Adipocyte (in vitro differentiated cells): ENCODE results near the gene B3GALT5.
"Not testable (repeated sequence)": the region's sequence is repeated elsewhere in the genome, so short reads cannot be mapped to it uniquely, and the experiment has no call there.

Experiments used
- DNase-seq: peaks from one replicate; pipeline ENCODE4 v3.0.0-alpha.2; 2015; ENCODE audit warnings: low read depth
- H3K27me3 ChIP-seq: replicated peaks from 2 replicates; pipeline ENCODE4 v1.7.0; 2013; ENCODE audit warnings: mild to moderate bottlenecking, low read length, moderate library complexity; ENCODE audit not compliant: control insufficient read depth, insufficient read depth
- H3K36me3 ChIP-seq: 2 replicates; pipeline ENCODE4 v1.7.0; 2013; ENCODE audit warnings: low read length, mild to moderate bottlenecking, moderate library complexity; ENCODE audit not compliant: control insufficient read depth, insufficient read depth, severe bottlenecking
- H3K4me1 ChIP-seq: 2 replicates; pipeline ENCODE4 v1.7.0; 2013; ENCODE audit warnings: mild to moderate bottlenecking, low read length, moderate library complexity; ENCODE audit not compliant: control insufficient read depth, insufficient read depth
- H3K4me3 ChIP-seq: 2 replicates; pipeline ENCODE4 v1.7.0; 2013; ENCODE audit warnings: mild to moderate bottlenecking, low read length, moderate library complexity
- H3K9ac ChIP-seq: 2 replicates; pipeline ENCODE4 v1.7.0; 2013; ENCODE audit warnings: mild to moderate bottlenecking, low read length, moderate library complexity
- H3K9me3 ChIP-seq: 2 replicates; pipeline ENCODE4 v1.7.0; 2013; ENCODE audit warnings: mild to moderate bottlenecking, low read length, moderate library complexity; ENCODE audit not compliant: control insufficient read depth

The B3GALT5 gene

DNA sequence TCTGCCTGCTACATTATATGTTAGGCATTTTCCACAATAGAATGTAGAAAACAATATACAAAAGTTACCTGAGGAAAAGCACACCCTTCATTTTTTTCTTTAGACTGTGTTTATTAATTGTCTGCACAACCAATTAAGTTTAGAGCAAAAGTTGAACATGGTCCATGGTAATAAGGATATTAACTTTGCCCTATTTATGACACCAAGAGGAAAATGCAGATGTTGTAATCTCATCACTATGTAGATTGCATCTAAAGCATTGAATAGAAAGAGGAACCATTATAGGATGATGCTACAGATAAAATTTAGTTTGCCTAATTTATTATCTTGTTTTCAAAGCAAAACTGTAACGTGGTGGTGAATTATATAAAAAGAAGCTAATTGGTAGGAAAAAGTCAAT is 72.5 kb downstream of the B3GALT5 start:
- DNase-seq: no peak
- no peaks in the 10 kb centered on the region for H3K36me3 ChIP-seq
- H3K9ac ChIP-seq: no peak overlapping the region

GRCh38 chr21:39685991-39686390 is 73.3 kb downstream of the B3GALT5 start:
- Histone ChIP-seq H3K27me3 (peaks cover 4% of the 10 kb centered on the region), H3K9ac (no peak overlapping the region), H3K36me3 (no peaks in the 10 kb centered on the region), H3K4me3 (no peak overlapping the region), H3K9me3 (no peaks in the 10 kb centered on the region), H3K4me1 (peaks cover 10% of the 10 kb centered on the region)
- no peak for DNase-seq

More for the DNA sequence above, 72.5 kb downstream of the B3GALT5 start:
- H3K4me3 ChIP-seq: no peak overlapping the region
- peaks cover 10% of the 10 kb centered on the region for H3K4me1 ChIP-seq
- no peaks in the 10 kb centered on the region for H3K9me3 ChIP-seq
- H3K27me3 ChIP-seq: peaks cover 4% of the 10 kb centered on the region

- Histone ChIP-seq H3K4me3 (no peak overlapping the region), H3K36me3 (no peaks in the 10 kb centered on the region), H3K27me3 (peaks cover 4% of the 10 kb centered on the region), H3K4me1 (peaks cover 4% of the 10 kb centered on the region), H3K9ac (no peak overlapping the region), H3K9me3 (no peaks in the 10 kb centered on the region)
- DNase-seq: no peak
Observed at GRCh38 chr21:39686646-39687468, 74.1 kb downstream of the B3GALT5 start.

DNA sequence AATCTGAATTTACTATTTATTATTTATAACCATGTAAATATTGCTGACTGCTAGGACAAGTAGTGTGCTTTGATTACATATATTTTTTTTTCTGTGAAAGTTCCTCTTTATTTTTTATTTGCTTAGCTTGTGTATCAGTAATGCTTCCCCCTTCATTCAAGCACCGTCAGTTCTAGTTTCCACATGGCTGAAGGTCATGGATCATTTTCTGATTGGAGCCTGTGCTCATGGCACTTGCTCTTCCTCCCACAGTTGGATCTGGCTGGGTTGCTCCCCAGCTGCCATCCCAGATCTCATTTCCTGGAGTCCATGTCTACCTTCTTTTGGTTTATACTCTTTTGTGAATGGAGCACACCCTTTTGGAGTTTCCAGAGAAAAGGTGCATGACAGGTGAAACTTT is 75.3 kb downstream of the B3GALT5 start:
- Histone ChIP-seq H3K36me3 (no peaks in the 10 kb centered on the region), H3K9me3 (no peaks in the 10 kb centered on the region), H3K4me3 (no peak overlapping the region), H3K4me1 (no peaks in the 10 kb centered on the region), H3K27me3 (peaks cover 4% of the 10 kb centered on the region), H3K9ac (no peak overlapping the region)
- no peak for DNase-seq

DNA sequence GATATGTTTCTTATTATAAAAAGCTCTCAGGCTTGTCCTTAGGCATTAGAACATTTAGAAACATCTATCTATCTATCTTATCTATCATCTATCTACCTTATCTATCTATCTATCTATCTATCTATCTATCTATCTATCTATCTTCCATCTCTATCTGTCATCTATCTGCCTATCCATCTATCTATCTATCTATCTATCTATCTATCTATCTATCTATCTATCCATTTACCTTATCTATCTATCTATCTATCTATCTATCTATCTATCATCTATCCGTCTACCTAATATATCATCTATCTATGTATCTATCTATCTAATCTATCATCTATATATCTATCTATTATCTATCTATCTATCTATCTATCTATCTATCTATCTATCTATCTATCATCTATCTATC is 77.1 kb downstream of the B3GALT5 start:
- H3K27me3 ChIP-seq, H3K9me3 ChIP-seq, H3K4me3 ChIP-seq, H3K36me3 ChIP-seq, H3K4me1 ChIP-seq, H3K9ac ChIP-seq, DNase-seq: not testable (repeated sequence)

GRCh38 chr21:39690454-39690853 is 77.7 kb downstream of the B3GALT5 start:
- no peaks in the 10 kb centered on the region for H3K9me3 ChIP-seq
- peaks cover 4% of the 10 kb centered on the region for H3K27me3 ChIP-seq
- no peak overlapping the region for H3K4me3 ChIP-seq
- no peaks in the 10 kb centered on the region for H3K36me3 ChIP-seq
- H3K9ac ChIP-seq: no peak overlapping the region
- H3K4me1 ChIP-seq: no peaks in the 10 kb centered on the region
- no peak for DNase-seq

GRCh38 chr21:39694750-39695149 is 82.0 kb downstream of the B3GALT5 start:
- DNase-seq: no peak

GRCh38 chr21:39696196-39696595 is 83.5 kb downstream of the B3GALT5 start:
- Histone ChIP-seq H3K36me3 (no peaks in the 10 kb centered on the region), H3K9me3 (no peaks in the 10 kb centered on the region), H3K4me1 (no peaks in the 10 kb centered on the region), H3K27me3 (peaks cover 6% of the 10 kb centered on the region), H3K9ac (no peak overlapping the region), H3K4me3 (no peak overlapping the region)
- no peak for DNase-seq

More at GRCh38 chr21:39694750-39695149, 82.0 kb downstream of the B3GALT5 start:
- no peak overlapping the region for H3K4me3 ChIP-seq
- no peak overlapping the region for H3K9ac ChIP-seq
- no peaks in the 10 kb centered on the region for H3K9me3 ChIP-seq
- no peaks in the 10 kb centered on the region for H3K4me1 ChIP-seq
- no peaks in the 10 kb centered on the region for H3K36me3 ChIP-seq
- peaks cover under 1% of the 10 kb centered on the region for H3K27me3 ChIP-seq

DNA sequence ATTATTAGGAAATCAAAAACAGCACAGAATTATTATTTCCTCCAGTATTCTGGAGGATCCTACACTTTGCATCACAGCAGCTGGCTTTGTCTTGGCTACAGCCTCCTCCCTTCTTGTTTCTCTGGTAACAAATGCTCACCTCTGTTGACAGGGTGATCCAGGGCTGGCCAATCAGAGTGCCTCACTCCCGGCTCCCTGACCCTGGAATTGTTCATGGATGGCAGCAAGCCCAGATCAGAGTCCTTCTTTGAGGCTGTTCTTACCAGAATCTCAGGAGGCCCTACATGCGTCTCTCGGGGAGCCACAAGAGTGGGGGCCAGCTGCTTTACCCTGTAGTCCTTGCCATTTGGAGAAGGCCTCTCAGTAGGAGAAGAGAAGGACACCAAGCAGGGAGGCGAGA is 83.9 kb downstream of the B3GALT5 start:
- no peaks in the 10 kb centered on the region for H3K36me3 ChIP-seq
- H3K4me3 ChIP-seq: no peak overlapping the region
- no peak overlapping the region for H3K9ac ChIP-seq
- H3K9me3 ChIP-seq: no peaks in the 10 kb centered on the region
- no peak for DNase-seq
- H3K4me1 ChIP-seq: no peaks in the 10 kb centered on the region
- peaks cover 6% of the 10 kb centered on the region for H3K27me3 ChIP-seq

DNA sequence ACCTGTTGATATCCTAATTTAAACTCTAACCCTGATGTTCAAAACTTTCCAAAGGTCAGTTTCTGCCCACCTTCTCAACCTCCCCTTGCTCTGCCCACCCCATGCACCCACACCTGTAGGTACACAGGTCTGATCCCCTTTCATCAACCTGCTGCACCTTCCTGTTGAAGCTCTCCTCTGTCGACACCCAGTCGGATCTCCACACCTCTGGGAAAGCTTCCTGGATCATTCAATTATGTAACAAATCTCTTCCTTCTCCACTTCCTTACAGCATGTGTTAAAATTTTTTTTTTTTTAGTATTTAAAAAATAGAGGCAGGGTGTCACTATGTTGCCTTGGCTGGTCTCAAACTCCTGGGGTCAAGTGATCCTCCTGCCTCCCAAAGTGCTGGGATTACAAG is 87.6 kb downstream of the B3GALT5 start:
- H3K4me1 ChIP-seq: no peaks in the 10 kb centered on the region
- peaks cover 10% of the 10 kb centered on the region for H3K9me3 ChIP-seq
- H3K36me3 ChIP-seq: no peaks in the 10 kb centered on the region
- no peak overlapping the region for H3K9ac ChIP-seq
- no peak overlapping the region for H3K4me3 ChIP-seq
- DNase-seq: no peak
- peaks cover 6% of the 10 kb centered on the region for H3K27me3 ChIP-seq

DNA sequence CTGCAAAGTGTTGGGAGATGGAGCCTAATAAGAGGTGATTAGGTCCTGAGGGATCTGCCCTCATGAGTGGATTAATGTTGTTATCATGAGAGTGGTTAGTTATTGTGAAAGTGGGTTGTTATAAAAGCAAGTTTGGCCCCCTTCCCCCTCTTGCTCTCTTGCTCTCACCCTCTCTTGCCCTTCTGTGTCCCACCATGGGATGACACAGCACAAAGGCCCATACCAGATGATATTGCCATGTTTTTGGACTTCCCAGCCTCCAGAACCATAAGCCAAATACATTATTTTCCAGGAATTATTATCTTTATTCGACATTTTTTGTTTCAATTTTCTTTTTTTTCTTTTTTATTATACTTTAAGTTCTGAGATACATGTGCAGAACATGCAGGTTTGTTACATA is 90.8 kb downstream of the B3GALT5 start:
- peaks cover 10% of the 10 kb centered on the region for H3K9me3 ChIP-seq

DNA sequence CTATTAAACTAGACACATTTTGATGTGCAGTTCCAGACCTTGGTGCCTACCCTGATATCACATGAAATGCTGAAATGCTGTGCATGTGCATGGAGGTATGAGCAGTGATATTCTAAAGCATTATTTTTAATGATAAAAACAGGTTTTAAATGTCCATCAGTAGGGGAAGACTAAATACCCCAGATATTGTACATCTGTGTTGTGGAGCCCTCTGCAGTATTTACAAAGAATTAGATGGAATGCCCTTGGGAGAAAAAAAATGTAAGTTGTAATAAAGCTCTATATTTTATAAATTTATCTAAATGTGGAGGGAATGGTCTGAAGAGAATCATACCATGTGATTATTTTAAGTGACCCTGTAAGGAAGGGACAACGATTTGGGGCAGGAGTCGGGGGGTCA is 93.1 kb downstream of the B3GALT5 start:
- Histone ChIP-seq H3K4me1 (no peaks in the 10 kb centered on the region), H3K4me3 (no peak overlapping the region), H3K27me3 (peaks cover 16% of the 10 kb centered on the region)

More for the DNA sequence above, 90.8 kb downstream of the B3GALT5 start:
- Histone ChIP-seq H3K9ac (no peak overlapping the region), H3K27me3 (peaks cover 6% of the 10 kb centered on the region), H3K36me3 (no peaks in the 10 kb centered on the region), H3K4me1 (no peaks in the 10 kb centered on the region), H3K4me3 (no peak overlapping the region)
- DNase-seq: no peak

More for the DNA sequence above, 93.1 kb downstream of the B3GALT5 start:
- Histone ChIP-seq H3K9me3 (peaks cover 10% of the 10 kb centered on the region), H3K9ac (no peak overlapping the region), H3K36me3 (no peaks in the 10 kb centered on the region)
- DNase-seq: peak; percentile 41
